HEK293 (cell line): ENCODE data around the gene DDX47.

Source experiments
- CTCF ChIA-PET: fragments of 350-600 bp; formaldehyde crosslinking; extraction: SDS; loops from one replicate; lab custom pipeline; 2021; ENCODE audit warnings: antibody characterized with exemption; lab: Yijun Ruan, JAX
- POLR2A ChIA-PET: fragments of 300-600 bp; formaldehyde crosslinking; extraction: SDS; loops from one replicate; lab custom pipeline; 2020; ENCODE audit warnings: antibody characterized with exemption, inconsistent platforms; lab: Yijun Ruan, JAX
- H3K27ac ChIP-seq: fragments of 200-500 bp; sonication (Bioruptor generic); 2 replicates; pipeline ENCODE4 v1.5.1; 2014; ENCODE audit warnings: low read depth, low read length, control low read depth, inconsistent platforms; ENCODE audit errors: extremely low read depth
- H3K36me3 ChIP-seq, 2 experiments: fragments of 200-500 bp in 1 of 2; sonication (Bioruptor generic) in 1 of 2; 1 replicate in 1 of 2; 2 replicates in 1 of 2; pipeline ENCODE4 v1.5.1; 2014 to 2017; ENCODE audit warnings: inconsistent platforms in 2 of 2, low read length in 2 of 2; ENCODE audit not compliant: control insufficient read depth in 2 of 2, insufficient read depth in 1 of 2
- H3K4me1 ChIP-seq: fragments of 200-500 bp; sonication (Bioruptor generic); 2 replicates; pipeline ENCODE4 v1.5.1; 2014; ENCODE audit warnings: mild to moderate bottlenecking, low read length, inconsistent platforms; ENCODE audit not compliant: control insufficient read depth, insufficient read depth
- H3K4me3 ChIP-seq: 2 replicates; pipeline ENCODE4 v1.5.1; 2011; ENCODE audit warnings: low read depth, mild to moderate bottlenecking, control low read depth, low read length, moderate library complexity
- H3K9me3 ChIP-seq: fragments of 200-500 bp; sonication (Bioruptor generic); 2 replicates; pipeline ENCODE4 v1.5.1; 2014; ENCODE audit warnings: low read depth, low read length, inconsistent platforms; ENCODE audit not compliant: control insufficient read depth, insufficient read depth
- GFI1B ChIP-seq: fragments of 450-650 bp; formaldehyde crosslinking; IDR thresholded peaks from 2 replicates; pipeline ENCODE4 v1.5.1; 2016; ENCODE audit warnings: missing biosample characterization, missing genetic modification characterization
- INSM2 ChIP-seq: fragments of 450-650 bp; formaldehyde crosslinking; IDR thresholded peaks from 2 replicates; pipeline ENCODE4 v1.5.1; 2016; ENCODE audit warnings: missing biosample characterization, missing genetic modification characterization
- PBX3 ChIP-seq: sonication (generic); formaldehyde crosslinking; IDR thresholded peaks from 2 replicates; pipeline ENCODE4 v1.8.1; 2022; ENCODE audit warnings: mild to moderate bottlenecking, moderate library complexity, missing genetic modification reagents
- PRDM10 ChIP-seq: fragments of 450-650 bp; formaldehyde crosslinking; IDR thresholded peaks from 2 replicates; pipeline ENCODE4 v1.5.1; 2016; ENCODE audit warnings: missing biosample characterization, missing genetic modification characterization
- SALL2 ChIP-seq: fragments of 450-650 bp; formaldehyde crosslinking; IDR thresholded peaks from 2 replicates; pipeline ENCODE4 v1.5.0; 2017; ENCODE audit warnings: missing biosample characterization, mild to moderate bottlenecking, missing genetic modification characterization, borderline replicate concordance
- SCRT2 ChIP-seq: fragments of 450-650 bp; formaldehyde crosslinking; IDR thresholded peaks from 2 replicates; pipeline ENCODE4 v1.5.1; 2016; ENCODE audit warnings: missing biosample characterization, missing genetic modification characterization
- YY2 ChIP-seq: fragments of 450-650 bp; formaldehyde crosslinking; IDR thresholded peaks from 2 replicates; pipeline ENCODE4 v1.5.1; 2016; ENCODE audit warnings: missing biosample characterization, missing genetic modification characterization
- ZBTB10 ChIP-seq: fragments of 450-650 bp; formaldehyde crosslinking; IDR thresholded peaks from 2 replicates; pipeline ENCODE4 v1.5.1; 2016; ENCODE audit warnings: missing biosample characterization, missing genetic modification characterization
- ZNF121 ChIP-seq: fragments of 450-650 bp; formaldehyde crosslinking; IDR thresholded peaks from 2 replicates; pipeline ENCODE4 v1.5.1; 2016; ENCODE audit warnings: missing biosample characterization, missing genetic modification characterization
- ZNF132 ChIP-seq: fragments of 450-650 bp; formaldehyde crosslinking; IDR thresholded peaks from 2 replicates; pipeline ENCODE4 v1.5.1; 2017; ENCODE audit warnings: missing biosample characterization, missing genetic modification characterization, borderline replicate concordance
- ZNF18 ChIP-seq: fragments of 450-650 bp; formaldehyde crosslinking; IDR thresholded peaks from 2 replicates; pipeline ENCODE4 v1.5.1; 2016; ENCODE audit warnings: missing biosample characterization, missing genetic modification characterization
- ZNF214 ChIP-seq: fragments of 450-650 bp; formaldehyde crosslinking; IDR thresholded peaks from 2 replicates; pipeline ENCODE4 v1.5.1; 2017; ENCODE audit warnings: missing biosample characterization, mild to moderate bottlenecking, missing genetic modification characterization, borderline replicate concordance
- ZNF24 ChIP-seq: fragments of 450-650 bp; formaldehyde crosslinking; IDR thresholded peaks from 2 replicates; pipeline ENCODE4 v1.5.1; 2016; ENCODE audit warnings: missing biosample characterization, missing genetic modification characterization
- ZNF48 ChIP-seq: fragments of 450-650 bp; formaldehyde crosslinking; IDR thresholded peaks from 2 replicates; pipeline ENCODE4 v1.5.1; 2016; ENCODE audit warnings: missing biosample characterization, missing genetic modification characterization
- ZNF544 ChIP-seq: fragments of 450-650 bp; formaldehyde crosslinking; IDR thresholded peaks from 2 replicates; pipeline ENCODE4 v1.5.0; 2017; ENCODE audit warnings: missing biosample characterization, missing genetic modification characterization
- ZNF704 ChIP-seq: fragments of 450-650 bp; formaldehyde crosslinking; IDR thresholded peaks from 2 replicates; pipeline ENCODE4 v1.5.1; 2016; ENCODE audit warnings: missing biosample characterization, missing genetic modification characterization
- ZNF747 ChIP-seq: fragments of 450-650 bp; formaldehyde crosslinking; IDR thresholded peaks from 2 replicates; pipeline ENCODE4 v1.5.1; 2016; ENCODE audit warnings: missing biosample characterization, missing genetic modification characterization
- ZNF785 ChIP-seq: fragments of 450-650 bp; formaldehyde crosslinking; IDR thresholded peaks from 2 replicates; pipeline ENCODE4 v1.5.1; 2016; ENCODE audit warnings: missing biosample characterization, missing genetic modification characterization
- ZNF792 ChIP-seq: fragments of 450-650 bp; formaldehyde crosslinking; IDR thresholded peaks from 2 replicates; pipeline ENCODE4 v1.5.1; 2016; ENCODE audit warnings: missing biosample characterization, missing genetic modification characterization
- ZNF830 ChIP-seq: fragments of 450-650 bp; IDR thresholded peaks from 2 replicates; pipeline ENCODE4 v1.5.0; 2018; ENCODE audit warnings: missing biosample characterization, missing genetic modification characterization, low read depth, mild to moderate bottlenecking, moderate library complexity
- ZNF837 ChIP-seq: fragments of 450-650 bp; formaldehyde crosslinking; IDR thresholded peaks from 2 replicates; pipeline ENCODE4 v1.5.1; 2016; ENCODE audit warnings: missing biosample characterization, missing genetic modification characterization
- ZNF843 ChIP-seq: fragments of 450-650 bp; formaldehyde crosslinking; IDR thresholded peaks from 2 replicates; pipeline ENCODE4 v1.5.1; 2016; ENCODE audit warnings: missing biosample characterization, missing genetic modification characterization

Gene DDX47

GRCh38 chr12:12796928-12797793 is 16.0 kb upstream of the DDX47 start:
- Histone ChIP-seq H3K27ac (no peak overlapping the region), H3K9me3 (no peaks in the 10 kb centered on the region), H3K36me3 (no peaks in the 10 kb centered on the region), H3K4me3 (no peak overlapping the region), H3K4me1 (peaks cover 2% of the 10 kb centered on the region)
- POLR2A ChIA-PET: no interaction called here
- TF ChIP-seq ZNF830 (tag by site-specific recombination) (no peak), ZNF214 (tag by site-specific recombination) (no peak), ZNF132 (no peak), ZNF121 (tag by site-specific recombination) (no peak), SALL2 (tag by site-specific recombination) (no peak), ZNF704 (tag by site-specific recombination) (no peak), ZNF792 (no peak), ZNF785 (no peak)
- CTCF ChIA-PET: interaction anchor here (0.5 kb wide), 1 partner anchor 415 kb away, joined by 4 read pairs; no protein-coding TSS in a partner anchor

GRCh38 chr12:12797794-12798152 is 15.4 kb upstream of the DDX47 start:
- CTCF ChIA-PET: interaction anchor here (1.0 kb wide), 1 partner anchor 77 kb away, joined by 4 read pairs; no protein-coding TSS in a partner anchor
- Histone ChIP-seq H3K27ac (no peak overlapping the region), H3K4me1 (no peaks in the 10 kb centered on the region), H3K36me3 (no peaks in the 10 kb centered on the region), H3K4me3 (no peak overlapping the region), H3K9me3 (no peaks in the 10 kb centered on the region)
- POLR2A ChIA-PET: interaction anchor here (1.1 kb wide), 1 partner anchor 94 kb away, joined by 4 read pairs; the partner anchor contains the start of gene GPRC5A
- no peak for TF ChIP-seq ZNF132
- TF ChIP-seq ZNF121 (tag by site-specific recombination): no peak
- TF ChIP-seq ZNF843 (tag by site-specific recombination): no peak
- TF ChIP-seq PBX3 (CRISPR knock-in tag): no peak
- TF ChIP-seq INSM2: no peak
- TF ChIP-seq ZNF747 (tag by site-specific recombination): no peak
- no peak for TF ChIP-seq SCRT2 (tag by site-specific recombination)
- TF ChIP-seq PRDM10 (tag by site-specific recombination): no peak
- TF ChIP-seq ZNF18 (tag by site-specific recombination): no peak
- no peak for TF ChIP-seq ZNF48
- no peak for TF ChIP-seq ZNF24
- no peak for TF ChIP-seq GFI1B
- TF ChIP-seq ZNF837 (tag by site-specific recombination): no peak
- TF ChIP-seq ZNF544 (tag by site-specific recombination): no peak
- no peak for TF ChIP-seq ZBTB10
- TF ChIP-seq YY2 (tag by site-specific recombination): no peak
